ENCODE results near the gene LHFPL4.
A peak's percentile ranks its signal among the peaks of the same experiment; 100 is the strongest.
"Not testable (repeated sequence)": the region's sequence is repeated elsewhere in the genome, so short reads cannot be mapped to it uniquely, and the experiment has no call there.

LHFPL4 gene

GRCh38 chr3:9553021-9553947 lies at the start of gene LHFPL4:
Gene LHFPL4, minus strand, starts transcription at chr3:9553822. Its CDS starts 1,143 bp downstream, at chr3:9552679.
- DNase-seq (ENCODE audit: low read depth): no peak

GRCh38 chr3:9602620-9603019 lies 49.0 kb upstream of the LHFPL4 start:
- DNase-seq (ENCODE audit: low read depth): no peak

- not testable (repeated sequence) for DNase-seq (ENCODE audit: low read depth)
Observed at GRCh38 chr3:9601006-9601581, 47.5 kb upstream of the LHFPL4 start.

GRCh38 chr3:9600597-9600996 lies 47.0 kb upstream of the LHFPL4 start:
- no peak for DNase-seq (ENCODE audit: low read depth)

DNA sequence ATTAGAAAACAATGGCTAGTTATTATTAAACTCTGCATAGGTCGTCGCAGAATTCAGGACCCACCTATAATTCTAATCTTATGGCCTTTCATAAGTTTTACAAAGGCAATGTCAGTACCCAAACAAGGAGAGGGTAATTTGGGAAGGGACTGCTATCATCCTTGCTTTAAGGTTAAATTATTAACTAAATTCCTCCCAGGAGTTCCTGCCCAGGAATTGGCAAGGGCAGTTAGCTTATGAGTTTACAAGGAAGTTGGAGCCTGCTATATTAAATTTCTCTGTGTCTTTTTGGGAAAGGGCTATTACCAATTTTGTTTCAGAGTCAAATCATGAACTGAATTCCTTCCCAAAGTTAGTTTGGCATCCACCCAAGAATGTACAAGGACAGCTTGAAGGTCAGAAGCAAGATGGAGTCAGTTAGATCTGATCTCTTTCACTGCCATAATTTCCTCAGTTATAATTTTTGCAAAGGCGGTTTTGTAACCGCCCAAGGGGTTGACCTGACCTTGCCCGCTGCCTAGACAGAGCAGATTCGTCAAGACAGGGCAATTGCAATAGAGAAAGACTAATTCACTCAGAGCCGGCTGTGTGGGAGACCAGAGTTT lies 45.3 kb upstream of the LHFPL4 start:
- no peak for DNase-seq (ENCODE audit: low read depth)

DNA sequence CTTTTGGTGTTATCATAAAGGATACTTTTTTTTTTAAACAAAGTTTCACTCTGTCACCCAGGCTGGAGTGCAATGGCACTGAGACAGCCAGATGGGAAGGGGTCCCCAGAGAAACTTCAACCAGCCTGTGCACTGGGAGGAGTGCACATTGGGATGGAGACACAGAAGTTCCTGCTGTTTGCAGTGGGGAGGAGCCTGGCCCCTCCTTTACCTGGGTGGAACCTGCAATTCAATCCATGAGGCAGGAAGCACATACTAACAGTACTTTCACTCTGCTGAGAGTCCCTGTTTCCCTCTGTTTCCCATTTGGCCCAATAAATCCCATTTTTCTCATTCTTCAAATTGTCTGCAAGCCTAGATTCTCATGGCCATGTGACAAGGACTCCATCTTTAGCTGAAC lies 42.3 kb upstream of the LHFPL4 start:
- DNase-seq (ENCODE audit: low read depth): no peak

DNA sequence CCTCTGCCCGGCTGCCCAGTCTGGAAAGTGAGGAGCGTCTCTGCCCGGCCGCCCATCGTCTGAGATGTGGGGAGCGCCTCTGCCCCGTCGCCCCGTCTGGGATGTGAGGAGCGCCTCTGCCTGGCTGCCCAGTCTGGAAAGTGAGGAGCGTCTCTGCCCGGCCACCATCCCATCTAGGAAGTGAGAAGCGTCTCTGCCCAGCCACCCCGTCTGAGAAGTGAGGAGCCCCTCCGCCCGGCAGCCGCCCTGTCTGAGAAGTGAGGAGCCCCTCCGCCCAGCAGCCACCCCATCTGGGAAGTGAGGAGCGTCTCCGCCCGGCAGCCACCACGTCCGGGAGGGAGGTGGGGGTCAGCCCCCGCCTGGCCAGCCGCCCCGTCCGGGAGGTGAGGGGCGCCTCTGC lies 38.2 kb upstream of the LHFPL4 start:
- not testable (repeated sequence) for DNase-seq (ENCODE audit: low read depth)

- DNase-seq (ENCODE audit: low read depth): no peak
Observed at GRCh38 chr3:9590282-9590791, 36.7 kb upstream of the LHFPL4 start.

- no peak for DNase-seq (ENCODE audit: low read depth)
Observed at GRCh38 chr3:9583792-9584191, 30.2 kb upstream of the LHFPL4 start.

- no peak for DNase-seq (ENCODE audit: low read depth)
Observed at GRCh38 chr3:9583371-9583770, 29.7 kb upstream of the LHFPL4 start.

- DNase-seq (ENCODE audit: low read depth): no peak
Observed at GRCh38 chr3:9582332-9582731, 28.7 kb upstream of the LHFPL4 start.

- DNase-seq (ENCODE audit: low read depth): no peak
Observed at GRCh38 chr3:9581742-9582141, 28.1 kb upstream of the LHFPL4 start.

GRCh38 chr3:9569054-9569453 lies 15.4 kb upstream of the LHFPL4 start:
- no peak for DNase-seq (ENCODE audit: low read depth)

DNA sequence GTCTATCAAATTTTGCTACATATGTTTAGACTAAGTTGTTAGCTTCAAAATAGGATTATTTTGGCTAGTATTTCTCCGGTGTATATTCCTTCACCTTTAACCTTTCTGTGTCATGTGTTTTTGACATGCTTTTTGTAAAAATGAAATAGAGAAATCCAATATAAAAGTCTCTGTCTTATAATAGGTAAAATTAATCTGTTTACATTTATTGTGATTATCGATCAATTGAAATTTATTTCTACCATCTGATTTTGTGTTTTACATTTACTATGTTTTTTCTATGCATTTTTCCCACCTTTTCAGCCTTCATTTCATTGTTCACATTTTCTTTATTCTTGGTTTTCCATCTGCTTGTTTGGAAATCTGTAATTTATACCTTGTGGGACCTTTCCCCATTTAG lies 11.7 kb upstream of the LHFPL4 start:
- DNase-seq (ENCODE audit: low read depth): no peak

GRCh38 chr3:9563851-9564250 lies 10.2 kb upstream of the LHFPL4 start:
- DNase-seq (ENCODE audit: low read depth): no peak

DNA sequence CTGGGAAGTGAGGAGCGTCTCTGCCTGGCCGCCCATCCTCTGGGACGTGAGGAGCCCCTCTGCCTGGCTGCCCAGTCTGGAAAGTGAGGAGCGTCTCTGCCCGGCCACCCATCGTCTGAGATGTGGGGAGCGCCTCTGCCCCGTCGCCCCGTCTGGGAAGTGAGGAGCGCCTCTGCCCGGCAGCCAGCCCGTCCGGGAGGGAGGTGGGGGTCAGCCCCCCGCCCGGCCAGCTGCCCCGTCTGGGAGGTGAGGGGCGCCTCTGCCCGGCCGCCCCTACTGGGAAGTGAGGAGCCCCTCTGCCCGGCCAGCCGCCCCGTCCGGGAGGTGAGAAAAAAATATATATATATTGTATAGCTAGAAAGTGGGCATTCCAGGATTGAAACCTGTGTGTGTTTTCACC lies 6.4 kb upstream of the LHFPL4 start:
- DNase-seq (ENCODE audit: low read depth): not testable (repeated sequence)

DNA sequence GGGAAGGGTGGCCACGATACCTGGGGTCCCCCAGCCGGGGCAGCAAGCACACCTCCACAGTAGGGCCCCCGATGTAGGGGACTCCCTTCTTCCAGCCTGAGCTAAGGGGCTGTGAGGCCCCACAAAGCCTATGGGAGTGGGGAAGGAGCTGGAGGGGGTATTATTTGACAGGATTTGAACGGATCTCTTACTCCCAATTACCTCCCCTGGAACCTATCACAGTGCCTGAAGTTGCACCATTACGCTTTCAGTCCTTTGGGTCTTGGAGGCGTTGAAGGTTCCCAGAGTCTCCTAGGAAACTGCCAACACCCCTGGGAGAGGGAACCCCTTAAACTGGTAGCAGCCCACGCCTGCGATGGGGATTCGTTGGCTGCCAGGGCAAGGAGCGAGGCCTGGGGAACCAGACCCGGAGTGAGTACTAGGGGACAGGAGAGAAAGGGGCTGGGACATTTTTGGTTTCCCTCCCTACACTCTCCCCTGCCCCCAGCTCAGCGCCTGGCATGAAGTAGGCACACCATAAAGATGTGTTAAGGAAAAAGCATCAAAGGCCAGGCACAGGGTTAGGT lies 409 bp upstream of the LHFPL4 start:
- no peak for DNase-seq (ENCODE audit: low read depth)

- DNase-seq (ENCODE audit: low read depth): peak; percentile 17
Observed at GRCh38 chr3:9552252-9552999, 1.2 kb downstream of the LHFPL4 start.

DNA sequence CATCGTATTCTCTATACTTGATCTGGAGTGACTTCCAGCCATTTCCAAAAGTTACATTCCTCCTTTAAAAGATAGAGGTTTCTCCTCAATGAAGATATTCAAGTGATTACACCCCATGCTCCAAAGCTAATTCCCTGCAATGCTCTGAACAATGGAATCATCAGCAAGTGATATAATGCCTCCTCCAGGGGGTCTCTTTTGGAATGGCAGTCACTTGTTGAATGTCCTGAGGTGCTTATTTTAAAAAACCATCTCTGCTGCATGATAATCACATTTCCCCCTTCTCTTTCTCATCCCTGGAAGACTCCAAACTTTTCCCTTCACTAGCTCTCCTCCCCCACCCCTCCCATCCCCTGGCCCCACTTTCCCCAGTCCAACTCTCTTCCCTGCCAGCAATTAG lies 2.6 kb downstream of the LHFPL4 start:
- no peak for DNase-seq (ENCODE audit: low read depth)

GRCh38 chr3:9549600-9549999 lies 4.0 kb downstream of the LHFPL4 start:
- no peak for DNase-seq (ENCODE audit: low read depth)

GRCh38 chr3:9548991-9549390 lies 4.6 kb downstream of the LHFPL4 start:
- DNase-seq (ENCODE audit: low read depth): no peak

DNA sequence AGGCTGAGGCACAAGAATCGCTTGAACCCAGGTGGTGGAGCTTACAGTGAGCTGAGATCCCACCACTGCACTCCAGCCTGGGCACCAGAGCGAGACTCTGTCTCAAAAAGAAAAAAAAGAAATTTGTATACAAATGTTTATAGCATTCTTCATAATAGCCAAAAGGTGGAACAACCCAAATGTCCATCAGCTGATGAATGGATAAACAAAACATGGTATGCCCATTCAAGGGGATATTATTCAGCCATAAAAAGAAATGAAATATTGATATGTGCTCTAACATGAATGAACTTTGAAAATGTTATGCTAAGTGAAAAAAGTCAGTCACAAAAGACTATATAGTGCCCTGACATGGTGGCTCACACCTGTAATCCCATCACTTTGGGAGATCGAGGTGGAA lies 11.4 kb downstream of the LHFPL4 start:
- no peak for DNase-seq (ENCODE audit: low read depth)

Data from fibroblast of gingiva (primary cell).